Germinal center (tissue), 1 donor: ENCODE data around the gene LDLRAD3.
"Not testable (repeated sequence)": the region's sequence is repeated elsewhere in the genome, so short reads cannot be mapped to it uniquely, and the experiment has no call there.

Source experiments
- DNase-seq: peaks from one replicate; pipeline ENCODE4 v3.0.0; 2012; ENCODE audit warnings: mixed read lengths, low spot score

LDLRAD3 gene

GRCh38 chr11:35995681-35996271 lies 51.9 kb downstream of the LDLRAD3 start:
- DNase-seq: no peak

GRCh38 chr11:35997902-35998520 lies 54.1 kb downstream of the LDLRAD3 start:
- DNase-seq: no peak

GRCh38 chr11:35998634-35999033 lies 54.8 kb downstream of the LDLRAD3 start:
- no peak for DNase-seq

- no peak for DNase-seq
Observed at GRCh38 chr11:36000616-36001190, 56.8 kb downstream of the LDLRAD3 start.

GRCh38 chr11:36002196-36002595 lies 58.3 kb downstream of the LDLRAD3 start:
- no peak for DNase-seq

GRCh38 chr11:36002796-36003195 lies 58.9 kb downstream of the LDLRAD3 start:
- no peak for DNase-seq

GRCh38 chr11:36006556-36006955 lies 62.7 kb downstream of the LDLRAD3 start:
- no peak for DNase-seq

GRCh38 chr11:36007127-36007655 lies 63.3 kb downstream of the LDLRAD3 start:
- no peak for DNase-seq

GRCh38 chr11:36008584-36008983 lies 64.7 kb downstream of the LDLRAD3 start:
- DNase-seq: no peak

GRCh38 chr11:36009473-36009872 lies 65.6 kb downstream of the LDLRAD3 start:
- no peak for DNase-seq

- DNase-seq: no peak
Observed at GRCh38 chr11:36010010-36010740, 66.3 kb downstream of the LDLRAD3 start.

GRCh38 chr11:36011574-36011973 lies 67.7 kb downstream of the LDLRAD3 start:
- no peak for DNase-seq

- no peak for DNase-seq
Observed at GRCh38 chr11:36012455-36012854, 68.6 kb downstream of the LDLRAD3 start.

- no peak for DNase-seq
Observed at GRCh38 chr11:36012979-36013378, 69.1 kb downstream of the LDLRAD3 start.

- DNase-seq: not testable (repeated sequence)
Observed at GRCh38 chr11:36013446-36013845, 69.6 kb downstream of the LDLRAD3 start.

- no peak for DNase-seq
Observed at GRCh38 chr11:36013950-36014897, 70.4 kb downstream of the LDLRAD3 start.

GRCh38 chr11:36014898-36015665 lies 71.2 kb downstream of the LDLRAD3 start:
- no peak for DNase-seq

GRCh38 chr11:36015799-36016198 lies 71.9 kb downstream of the LDLRAD3 start:
- DNase-seq: no peak

- no peak for DNase-seq
Observed at GRCh38 chr11:36016263-36016662, 72.4 kb downstream of the LDLRAD3 start.

GRCh38 chr11:36016709-36017108 lies 72.8 kb downstream of the LDLRAD3 start:
- DNase-seq: no peak
